Omental fat pad (tissue), 4 donors: ENCODE measurements around the gene TIPRL. TPM values are rescaled to one million over a fixed set of nuclear protein-coding genes. Genes with fewer than 3 reads are reported as not detected.

Experiments
- ATAC-seq: fragments of 150-250 bp; one replicate; pipeline ENCODE4 v1.9.1; 2016; ENCODE audit warnings: mild to moderate bottlenecking, moderate library complexity; ENCODE audit not compliant: low FRiP score
- DNase-seq: peaks from one replicate; pipeline ENCODE4 v3.0.0-alpha.2; 2019; ENCODE audit warnings: low spot score
- total RNA-seq, 4 donors: library from RNA; depleted of rRNA; stranded (reverse); fragments of >200 nt; gene quantifications; one replicate each; pipeline ENCODE4 v1.1.0, GENCODE V29; 2016
- TF ChIP-seq, protein P1 (sequence below), 3 donors: fragments of 450-650 bp; IDR thresholded peaks; one replicate each; pipeline ENCODE4 v1.5.1; 2016 to 2017; ENCODE audit warnings: antibody characterized with exemption in 3 of 3, mild to moderate bottlenecking in 3 of 3, moderate library complexity in 2 of 3

Gene TIPRL
- total RNA-seq, 4 donors from 2014 or later = 18.6 to 30.0 (median 19.8) TPM

DNA sequence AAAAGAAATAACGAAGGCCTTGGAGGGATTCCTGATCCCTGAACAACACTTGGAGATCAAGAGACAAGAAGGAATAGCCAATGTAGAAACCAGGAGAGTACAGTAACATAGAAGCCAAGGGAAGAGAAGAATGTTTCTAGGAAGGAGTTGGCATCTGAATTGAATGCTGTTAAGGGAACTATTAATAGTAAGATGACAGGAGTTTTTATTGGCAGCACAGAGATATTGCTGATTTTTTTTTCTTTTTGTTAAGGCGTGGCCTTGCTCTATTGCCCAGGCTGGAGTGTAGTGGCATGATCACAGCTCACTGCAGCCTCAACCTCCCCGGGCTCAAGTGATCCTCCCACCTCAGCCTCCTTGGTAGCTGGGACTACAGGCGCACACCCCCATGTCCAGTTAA is 37.4 kb downstream of the TIPRL start:
- TF ChIP-seq, protein P1, sequence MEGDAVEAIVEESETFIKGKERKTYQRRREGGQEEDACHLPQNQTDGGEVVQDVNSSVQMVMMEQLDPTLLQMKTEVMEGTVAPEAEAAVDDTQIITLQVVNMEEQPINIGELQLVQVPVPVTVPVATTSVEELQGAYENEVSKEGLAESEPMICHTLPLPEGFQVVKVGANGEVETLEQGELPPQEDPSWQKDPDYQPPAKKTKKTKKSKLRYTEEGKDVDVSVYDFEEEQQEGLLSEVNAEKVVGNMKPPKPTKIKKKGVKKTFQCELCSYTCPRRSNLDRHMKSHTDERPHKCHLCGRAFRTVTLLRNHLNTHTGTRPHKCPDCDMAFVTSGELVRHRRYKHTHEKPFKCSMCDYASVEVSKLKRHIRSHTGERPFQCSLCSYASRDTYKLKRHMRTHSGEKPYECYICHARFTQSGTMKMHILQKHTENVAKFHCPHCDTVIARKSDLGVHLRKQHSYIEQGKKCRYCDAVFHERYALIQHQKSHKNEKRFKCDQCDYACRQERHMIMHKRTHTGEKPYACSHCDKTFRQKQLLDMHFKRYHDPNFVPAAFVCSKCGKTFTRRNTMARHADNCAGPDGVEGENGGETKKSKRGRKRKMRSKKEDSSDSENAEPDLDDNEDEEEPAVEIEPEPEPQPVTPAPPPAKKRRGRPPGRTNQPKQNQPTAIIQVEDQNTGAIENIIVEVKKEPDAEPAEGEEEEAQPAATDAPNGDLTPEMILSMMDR (IDR thresholded peaks at IDR 0.05) = no peak
- ATAC-seq (no peak), DNase-seq (no peak)

DNA sequence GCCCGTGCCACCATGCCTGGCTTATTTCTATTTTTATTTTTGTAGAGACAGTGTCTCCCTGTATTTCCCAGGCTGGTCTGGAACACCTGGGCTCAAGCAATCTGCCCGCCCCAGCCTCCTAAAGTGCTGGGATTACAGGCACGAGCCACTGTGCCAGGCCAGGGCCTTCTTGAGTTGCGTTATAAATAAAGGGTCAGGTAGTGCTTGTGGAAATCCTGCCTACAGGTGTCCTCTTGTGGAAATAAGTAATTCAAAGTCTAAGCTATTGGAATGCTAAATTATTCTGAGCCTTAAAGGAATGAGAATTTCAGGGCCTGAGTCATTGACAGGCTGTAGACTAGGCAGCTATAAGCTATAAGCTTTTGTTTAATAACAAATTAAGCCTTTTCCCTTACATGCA is 38.9 kb downstream of the TIPRL start:
- ATAC-seq (no peak), DNase-seq (no peak)
- TF ChIP-seq, protein P1 (IDR thresholded peaks at IDR 0.05) = no peak

DNA sequence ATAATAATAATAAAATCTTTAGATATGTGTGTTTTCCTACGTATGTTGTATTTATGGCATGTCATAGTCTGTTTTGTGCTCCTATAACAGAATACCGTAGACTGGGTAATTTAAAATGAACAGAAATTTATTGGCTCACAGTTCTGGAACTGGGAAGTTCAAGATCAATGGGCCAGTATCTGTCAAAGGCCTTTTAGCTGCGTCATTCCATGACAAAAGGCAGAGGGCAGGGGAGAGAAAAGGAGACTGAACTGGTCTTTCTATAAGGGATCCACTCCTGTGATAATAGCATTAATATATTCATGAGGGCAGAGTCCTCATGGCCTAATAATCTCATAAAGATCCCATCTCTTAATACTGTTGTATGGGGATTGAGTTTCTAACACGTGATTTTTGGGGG is 39.9 kb downstream of the TIPRL start:
- ATAC-seq (no peak), DNase-seq (no peak)
- TF ChIP-seq, protein P1 (IDR thresholded peaks at IDR 0.05) = no peak

DNA sequence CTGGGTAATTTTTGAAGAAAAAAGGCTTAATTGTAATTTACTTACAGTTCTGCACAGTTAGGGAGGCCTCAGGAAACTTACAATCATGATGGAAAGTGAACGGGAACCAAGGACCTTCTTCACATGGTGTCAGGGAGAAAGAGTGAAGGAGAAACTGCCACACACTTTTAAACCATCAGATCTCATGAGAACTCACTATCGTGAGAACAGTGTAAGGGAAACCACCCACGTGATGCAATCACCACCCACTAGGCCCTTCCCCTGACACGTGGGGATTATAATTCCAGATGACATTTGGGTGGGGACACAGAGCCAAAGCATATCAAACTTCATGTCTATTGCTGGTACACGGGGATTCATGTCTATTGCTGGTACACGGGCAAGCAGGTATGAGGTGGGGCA is 41.7 kb downstream of the TIPRL start:
- TF ChIP-seq, protein P1 (IDR thresholded peaks at IDR 0.05) = no peak
- ATAC-seq (no peak), DNase-seq (no peak)

DNA sequence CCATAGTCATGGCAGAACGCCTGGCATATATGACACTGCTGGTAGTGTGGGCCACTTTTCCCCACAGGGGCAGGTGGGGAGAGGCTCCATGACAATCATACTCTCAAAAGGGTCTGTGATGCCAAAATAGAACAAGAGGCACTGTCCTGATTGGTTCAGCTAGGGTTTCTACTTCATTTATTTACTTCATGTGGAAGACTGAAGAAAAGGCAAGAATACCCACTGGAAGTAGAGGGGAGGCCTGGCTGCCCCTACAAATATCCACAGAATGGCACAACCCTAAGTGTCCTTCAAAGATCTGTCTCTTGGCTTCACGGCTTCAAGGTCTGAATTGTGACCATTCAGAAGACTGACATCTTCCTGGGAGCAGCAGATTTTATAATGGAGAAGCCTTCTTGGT is 42.5 kb downstream of the TIPRL start:
- no peak for ATAC-seq
- TF ChIP-seq, protein P1 (IDR thresholded peaks at IDR 0.05) = no peak
- no peak for DNase-seq

DNA sequence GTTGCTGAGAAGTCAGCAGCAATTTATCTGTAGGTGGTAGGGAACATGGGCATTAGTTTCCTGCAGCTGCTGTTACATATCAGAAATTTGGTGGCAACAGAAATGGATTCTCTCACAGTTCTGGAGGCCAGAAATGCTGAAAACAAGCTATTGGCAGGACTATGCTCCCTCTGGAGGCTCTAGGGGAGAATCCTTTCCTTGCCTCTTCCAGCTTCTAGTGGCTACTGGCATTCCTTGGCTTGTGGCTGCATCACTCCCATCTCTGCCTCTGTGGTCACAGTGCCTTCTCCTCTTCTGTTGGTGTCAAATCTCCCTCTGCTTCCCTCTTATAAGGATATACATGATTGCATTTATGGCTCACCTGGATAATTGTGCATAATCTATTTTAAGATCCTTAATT is 44.5 kb downstream of the TIPRL start:
- ATAC-seq = no peak
- TF ChIP-seq, protein P1 (IDR thresholded peaks at IDR 0.05) = no peak
- no peak for DNase-seq

DNA sequence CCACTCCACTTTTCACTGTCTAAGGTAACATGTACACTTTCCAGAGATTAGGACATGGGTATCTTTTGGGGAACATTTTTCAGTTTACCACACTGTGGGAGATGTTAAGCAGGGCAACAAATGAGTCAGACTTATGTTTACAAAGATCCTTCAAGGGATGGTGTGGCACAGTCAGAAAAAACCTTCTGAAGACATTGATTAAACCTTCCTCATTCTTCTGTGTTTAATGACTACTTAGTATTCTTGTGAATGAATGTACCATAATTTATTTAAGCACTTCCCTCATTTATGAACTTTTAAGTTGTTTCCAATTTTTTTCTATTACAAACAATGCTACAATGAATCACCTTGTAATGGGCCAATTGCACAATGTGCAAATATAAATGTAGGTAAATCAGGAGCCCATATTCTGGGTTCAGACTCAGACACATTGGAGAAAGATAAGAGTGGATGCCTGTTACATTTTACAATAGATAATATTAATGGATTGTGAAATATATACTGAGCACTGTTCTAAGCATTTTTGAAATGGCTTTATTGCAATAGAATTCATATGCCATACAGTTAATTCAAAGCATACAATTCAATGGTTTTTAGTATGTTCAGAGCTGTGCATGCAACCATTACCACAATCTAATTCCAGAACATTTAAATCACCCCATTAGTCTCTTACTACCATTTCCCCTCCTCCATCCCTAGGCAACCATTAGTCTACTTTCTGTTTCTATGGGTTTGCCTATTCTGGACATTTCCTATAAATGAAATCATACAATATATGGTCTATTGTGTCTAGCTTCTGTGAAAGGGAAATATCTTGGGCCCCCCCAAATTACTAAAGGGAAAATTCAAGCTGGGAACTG is 45.1 kb downstream of the TIPRL start:
- ATAC-seq (no peak), DNase-seq (no peak)
- TF ChIP-seq, protein P1 (IDR thresholded peaks at IDR 0.05) = no peak
